WTC11 (cell line): ENCODE results near the gene SDCCAG8. TPM values are rescaled to one million over a fixed set of nuclear protein-coding genes. Genes with fewer than 3 reads are reported as not detected.
A peak's percentile ranks its signal among the peaks of the same experiment; 100 is the strongest.

Experiments
- ATAC-seq: fragments of 200-7000 bp; cut with Tn5 transposase; 2 replicates; pipeline ENCODE4 v1.10.0; 2021; ENCODE audit warnings: mild to moderate bottlenecking, moderate library complexity
- CTCF ChIA-PET: fragments of 300-600 bp; sonication (Branson Sonifier 250); formaldehyde crosslinking; loops from one replicate; lab custom pipeline; 2021; ENCODE audit warnings: antibody characterized with exemption; lab: Charles Lee
- POLR2A ChIA-PET: fragments of 350-600 bp; sonication (Branson Sonifier 250); formaldehyde crosslinking; loops from one replicate; lab custom pipeline; 2021; ENCODE audit warnings: antibody characterized with exemption; lab: Charles Lee
- DNase-seq: peaks from one replicate; pipeline ENCODE4 v3.0.0; 2021; ENCODE audit warnings: low spot score
- H3K27ac Mint-ChIP-seq: 2 replicates; pipeline ENCODE4 v1.8.0; 2021; ENCODE audit warnings: mixed read lengths
- H3K27me3 Mint-ChIP-seq: 2 replicates; pipeline ENCODE4 v1.8.0; 2021; ENCODE audit warnings: low read depth, mild to moderate bottlenecking, moderate library complexity, mixed read lengths
- H3K36me3 Mint-ChIP-seq: 2 replicates; pipeline ENCODE4 v1.8.0; 2021; ENCODE audit warnings: mixed read lengths
- H3K4me1 Mint-ChIP-seq: 2 replicates; pipeline ENCODE4 v1.8.0; 2022; ENCODE audit warnings: mixed read lengths
- H3K4me3 Mint-ChIP-seq: 2 replicates; pipeline ENCODE4 v1.8.0; 2021; ENCODE audit warnings: mild to moderate bottlenecking, moderate library complexity, mixed read lengths
- H3K9me3 Mint-ChIP-seq: 2 replicates; pipeline ENCODE4 v1.8.0; 2021; ENCODE audit warnings: mixed read lengths
- CBFB ChIP-seq: sonication (generic); formaldehyde crosslinking; IDR thresholded peaks from 2 replicates; pipeline ENCODE4 v1.8.1; 2022; ENCODE audit warnings: mild to moderate bottlenecking, low read depth, missing genetic modification reagents
- CREB1 ChIP-seq: sonication (generic); formaldehyde crosslinking; IDR thresholded peaks from 2 replicates; pipeline ENCODE4 v1.8.0; 2023; ENCODE audit warnings: mild to moderate bottlenecking, missing genetic modification reagents
- E2F4 ChIP-seq: sonication (generic); formaldehyde crosslinking; IDR thresholded peaks from 2 replicates; pipeline ENCODE4 v1.8.1; 2022; ENCODE audit warnings: low read depth, mild to moderate bottlenecking, moderate library complexity, missing genetic modification reagents, borderline replicate concordance
- GRHL2 ChIP-seq: fragments of 250-450 bp; sonication (Bioruptor Pico); IDR thresholded peaks from 2 replicates; pipeline ENCODE4 v1.8.0; 2022; ENCODE audit warnings: mild to moderate bottlenecking, moderate library complexity; ENCODE audit not compliant: insufficient replicate concordance, severe bottlenecking
- MLX ChIP-seq: sonication (generic); formaldehyde crosslinking; IDR thresholded peaks from 2 replicates; pipeline ENCODE4 v1.8.1; 2023; ENCODE audit warnings: mild to moderate bottlenecking, missing genetic modification reagents, moderate library complexity
- NR1H2 ChIP-seq: sonication (generic); formaldehyde crosslinking; IDR thresholded peaks from 2 replicates; pipeline ENCODE4 v1.9.0; 2021; ENCODE audit warnings: mild to moderate bottlenecking, moderate library complexity, missing genetic modification reagents
- TCF7 ChIP-seq: sonication (generic); formaldehyde crosslinking; IDR thresholded peaks from 2 replicates; pipeline ENCODE4 v1.8.0; 2022; ENCODE audit warnings: mild to moderate bottlenecking, low read depth, missing genetic modification reagents, moderate library complexity
- TEAD1 ChIP-seq: sonication (generic); formaldehyde crosslinking; IDR thresholded peaks from 2 replicates; pipeline ENCODE4 v1.8.0; 2022; ENCODE audit warnings: mild to moderate bottlenecking, missing genetic modification reagents
- TP53 ChIP-seq: sonication (generic); formaldehyde crosslinking; IDR thresholded peaks from 2 replicates; pipeline ENCODE4 v1.8.1; 2023; ENCODE audit warnings: mild to moderate bottlenecking, missing genetic modification reagents
- ZNF416 ChIP-seq: fragments of 250-450 bp; sonication (Bioruptor Pico); IDR thresholded peaks from 2 replicates; pipeline ENCODE4 v1.9.0; 2021; ENCODE audit warnings: mild to moderate bottlenecking, inconsistent platforms
- ZNF512 ChIP-seq: sonication (generic); formaldehyde crosslinking; IDR thresholded peaks from 2 replicates; pipeline ENCODE4 v1.8.1; 2022; ENCODE audit warnings: missing genetic modification reagents, borderline replicate concordance
- total RNA-seq: library from RNA; stranded (reverse); gene quantifications from 3 replicates; pipeline ENCODE4 v1.2.3, GENCODE V29; 2021
- TF ChIP-seq, protein P1 (sequence below): fragments of 250-450 bp; sonication (Bioruptor Pico); IDR thresholded peaks from 2 replicates; pipeline ENCODE4 v1.9.0; 2021; ENCODE audit warnings: mild to moderate bottlenecking
- TF ChIP-seq, protein P2 (sequence below): sonication (generic); formaldehyde crosslinking; IDR thresholded peaks from 2 replicates; pipeline ENCODE4 v1.8.0; 2022; ENCODE audit warnings: mild to moderate bottlenecking, missing genetic modification reagents
- TF ChIP-seq, protein P3 (sequence below): sonication (generic); formaldehyde crosslinking; IDR thresholded peaks from 2 replicates; pipeline ENCODE4 v1.8.1; 2023; ENCODE audit warnings: mild to moderate bottlenecking, missing genetic modification reagents, moderate library complexity
- TF ChIP-seq, protein P4 (sequence below): fragments of 250-450 bp; sonication (Bioruptor Pico); conservative IDR thresholded peaks from 2 replicates; pipeline ENCODE4 v1.9.0; 2021; ENCODE audit warnings: mild to moderate bottlenecking

The SDCCAG8 gene
- total RNA-seq, 1 experiment from 2014 or later: 44.3 TPM

- Mint-ChIP-seq H3K9me3 (peaks cover 15% of the 10 kb centered on the region), H3K4me3 (no peak overlapping the region), H3K4me1 (peaks cover 4% of the 10 kb centered on the region), H3K27me3 (no peaks in the 10 kb centered on the region; the same call in 1 of the 2 replicates), H3K27ac (no peak overlapping the region), H3K36me3 (peaks cover 62% of the 10 kb centered on the region)
- no peak for DNase-seq
- POLR2A ChIA-PET: no interaction called here
- TF ChIP-seq, protein P1, sequence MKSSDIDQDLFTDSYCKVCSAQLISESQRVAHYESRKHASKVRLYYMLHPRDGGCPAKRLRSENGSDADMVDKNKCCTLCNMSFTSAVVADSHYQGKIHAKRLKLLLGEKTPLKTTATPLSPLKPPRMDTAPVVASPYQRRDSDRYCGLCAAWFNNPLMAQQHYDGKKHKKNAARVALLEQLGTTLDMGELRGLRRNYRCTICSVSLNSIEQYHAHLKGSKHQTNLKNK (CRISPR knock-in tag): no peak
- no peak for TF ChIP-seq GRHL2 (CRISPR knock-in tag)
- ATAC-seq: no peak
- CTCF ChIA-PET: no interaction called here
Observed at GRCh38 chr1:243217349-243217748, 38.5 kb upstream of the SDCCAG8 start.

GRCh38 chr1:243218059-243218458, 37.8 kb upstream of the SDCCAG8 start:
- POLR2A ChIA-PET: no interaction called here
- ATAC-seq (no peak), DNase-seq (no peak)
- peak overlapping the region; percentile 38 for H3K27ac Mint-ChIP-seq
- no peaks in the 10 kb centered on the region; the same call in 1 of the 2 replicates for H3K27me3 Mint-ChIP-seq
- CTCF ChIA-PET: no interaction called here
- no peak for TF ChIP-seq TP53 (CRISPR knock-in tag)
- TF ChIP-seq E2F4 (CRISPR knock-in tag): no peak
- TF ChIP-seq ZNF512 (CRISPR knock-in tag): no peak
- no peak for TF ChIP-seq NR1H2 (CRISPR knock-in tag)
- no peak for TF ChIP-seq CBFB
- TF ChIP-seq ZNF416 (CRISPR knock-in tag): no peak
- H3K4me3 Mint-ChIP-seq: no peak overlapping the region
- H3K36me3 Mint-ChIP-seq: peaks cover 66% of the 10 kb centered on the region
- H3K4me1 Mint-ChIP-seq: peaks cover 4% of the 10 kb centered on the region
- peaks cover 15% of the 10 kb centered on the region for H3K9me3 Mint-ChIP-seq

GRCh38 chr1:243227622-243228021, 28.2 kb upstream of the SDCCAG8 start:
- Mint-ChIP-seq H3K36me3 (peaks cover 43% of the 10 kb centered on the region), H3K4me1 (peaks cover 3% of the 10 kb centered on the region), H3K27me3 (no peaks in the 10 kb centered on the region), H3K9me3 (peaks cover 31% of the 10 kb centered on the region), H3K4me3 (no peak overlapping the region), H3K27ac (no peak overlapping the region)
- ChIA-PET CTCF (no interaction called here), POLR2A (no interaction called here)
- TF ChIP-seq, protein P2, sequence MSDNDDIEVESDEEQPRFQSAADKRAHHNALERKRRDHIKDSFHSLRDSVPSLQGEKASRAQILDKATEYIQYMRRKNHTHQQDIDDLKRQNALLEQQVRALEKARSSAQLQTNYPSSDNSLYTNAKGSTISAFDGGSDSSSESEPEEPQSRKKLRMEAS (CRISPR knock-in tag): no peak
- no peak for TF ChIP-seq TCF7 (CRISPR knock-in tag)
- TF ChIP-seq, protein P3, sequence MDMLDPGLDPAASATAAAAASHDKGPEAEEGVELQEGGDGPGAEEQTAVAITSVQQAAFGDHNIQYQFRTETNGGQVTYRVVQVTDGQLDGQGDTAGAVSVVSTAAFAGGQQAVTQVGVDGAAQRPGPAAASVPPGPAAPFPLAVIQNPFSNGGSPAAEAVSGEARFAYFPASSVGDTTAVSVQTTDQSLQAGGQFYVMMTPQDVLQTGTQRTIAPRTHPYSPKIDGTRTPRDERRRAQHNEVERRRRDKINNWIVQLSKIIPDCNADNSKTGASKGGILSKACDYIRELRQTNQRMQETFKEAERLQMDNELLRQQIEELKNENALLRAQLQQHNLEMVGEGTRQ (CRISPR knock-in tag): no peak
- TF ChIP-seq, protein P4, sequence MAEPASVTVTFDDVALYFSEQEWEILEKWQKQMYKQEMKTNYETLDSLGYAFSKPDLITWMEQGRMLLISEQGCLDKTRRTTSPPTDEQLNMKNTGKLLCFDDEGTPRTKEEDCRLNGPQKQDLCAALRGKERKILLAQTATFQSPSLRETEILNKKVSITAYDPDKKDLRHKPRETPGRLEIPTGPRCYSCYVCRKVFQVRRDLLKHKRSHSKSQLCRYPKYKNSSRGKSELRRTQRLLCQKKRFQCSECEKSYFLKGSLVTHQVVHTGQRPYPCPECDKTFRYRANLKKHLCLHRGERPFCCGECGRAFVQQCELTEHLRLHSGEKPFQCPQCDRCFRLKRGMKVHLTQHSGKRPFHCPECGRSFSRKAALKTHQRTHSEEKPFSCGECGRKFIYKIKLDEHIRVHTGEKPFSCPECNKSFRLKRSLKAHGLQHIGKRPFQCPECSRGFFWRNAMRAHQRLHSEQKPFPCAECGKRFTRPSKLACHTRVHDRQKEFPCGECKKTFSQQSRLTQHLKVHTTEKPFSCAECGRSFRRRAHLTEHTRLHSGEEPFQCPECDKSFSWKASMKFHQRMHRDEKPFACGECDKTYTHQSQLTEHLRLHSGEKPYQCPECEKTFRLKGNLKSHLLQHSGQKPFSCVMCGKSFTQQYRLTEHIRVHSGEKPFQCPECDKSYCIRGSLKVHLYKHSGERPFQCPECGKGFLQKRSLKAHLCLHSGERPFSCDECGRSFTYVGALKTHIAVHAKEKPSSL (CRISPR knock-in tag): no peak
- no peak for TF ChIP-seq TEAD1 (CRISPR knock-in tag)
- no peak for TF ChIP-seq E2F4 (CRISPR knock-in tag)
- no peak for TF ChIP-seq GRHL2 (CRISPR knock-in tag)
- TF ChIP-seq MLX (CRISPR knock-in tag): no peak
- no peak for TF ChIP-seq CREB1 (CRISPR knock-in tag)
- no peak for TF ChIP-seq CBFB
- no peak for TF ChIP-seq TP53 (CRISPR knock-in tag)
- no peak for ATAC-seq
- no peak for DNase-seq
